ENCODE measurements around the gene PRPF31.

The PRPF31 gene

DNA sequence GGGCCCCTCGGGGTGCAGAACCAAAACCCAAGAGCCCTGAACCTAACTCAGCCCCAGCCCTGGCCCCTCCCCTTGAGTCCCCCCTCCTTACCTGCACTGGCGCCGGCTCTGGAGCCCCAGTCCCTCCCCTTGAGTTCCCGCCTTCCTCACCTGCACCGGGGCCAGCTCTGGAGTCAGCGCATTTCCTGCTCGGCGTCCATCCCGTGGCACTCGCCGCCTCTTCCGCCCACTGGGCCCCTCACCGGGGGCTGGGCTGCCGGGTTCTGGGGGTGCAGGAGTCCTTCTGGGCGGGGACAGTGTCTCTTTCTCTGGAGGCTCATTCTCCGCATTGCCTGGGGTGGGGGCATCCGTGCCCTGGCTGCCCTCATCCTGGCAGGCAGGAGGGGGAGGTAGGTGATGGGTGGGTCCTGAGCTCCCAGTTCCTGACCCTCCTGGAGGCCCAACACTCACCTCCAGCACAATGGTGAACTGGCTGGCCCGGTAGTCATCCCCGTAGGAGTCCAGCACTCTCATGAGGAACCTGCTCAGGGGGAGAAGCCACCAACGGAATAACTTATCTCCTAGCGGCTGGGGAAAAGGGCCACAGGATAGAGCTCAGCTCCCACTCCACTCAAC, 7.6 kb upstream of the PRPF31 start:
- H3K4me2 ChIP-seq (ENCODE audit: low read depth, low read length, poor library complexity, severe bottlenecking) = no peak overlapping the region
- no peak overlapping the region for H2AFZ ChIP-seq (ENCODE audit: low read length)
- peaks cover 36% of the 10 kb centered on the region for H3K79me2 ChIP-seq (ENCODE audit: insufficient read depth, low read length)
- peaks cover 5% of the 10 kb centered on the region for H3K4me1 ChIP-seq (ENCODE audit: insufficient read depth, low read length, poor library complexity, severe bottlenecking)
- TF ChIP-seq, protein P1, sequence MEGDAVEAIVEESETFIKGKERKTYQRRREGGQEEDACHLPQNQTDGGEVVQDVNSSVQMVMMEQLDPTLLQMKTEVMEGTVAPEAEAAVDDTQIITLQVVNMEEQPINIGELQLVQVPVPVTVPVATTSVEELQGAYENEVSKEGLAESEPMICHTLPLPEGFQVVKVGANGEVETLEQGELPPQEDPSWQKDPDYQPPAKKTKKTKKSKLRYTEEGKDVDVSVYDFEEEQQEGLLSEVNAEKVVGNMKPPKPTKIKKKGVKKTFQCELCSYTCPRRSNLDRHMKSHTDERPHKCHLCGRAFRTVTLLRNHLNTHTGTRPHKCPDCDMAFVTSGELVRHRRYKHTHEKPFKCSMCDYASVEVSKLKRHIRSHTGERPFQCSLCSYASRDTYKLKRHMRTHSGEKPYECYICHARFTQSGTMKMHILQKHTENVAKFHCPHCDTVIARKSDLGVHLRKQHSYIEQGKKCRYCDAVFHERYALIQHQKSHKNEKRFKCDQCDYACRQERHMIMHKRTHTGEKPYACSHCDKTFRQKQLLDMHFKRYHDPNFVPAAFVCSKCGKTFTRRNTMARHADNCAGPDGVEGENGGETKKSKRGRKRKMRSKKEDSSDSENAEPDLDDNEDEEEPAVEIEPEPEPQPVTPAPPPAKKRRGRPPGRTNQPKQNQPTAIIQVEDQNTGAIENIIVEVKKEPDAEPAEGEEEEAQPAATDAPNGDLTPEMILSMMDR (conservative IDR thresholded peaks at IDR 0.05; ENCODE audit: low read length) = no peak
- no peak for TF ChIP-seq EZH2phosphoT487 (IDR thresholded peaks at IDR 0.05; ENCODE audit: borderline replicate concordance)
- H4K20me1 ChIP-seq (ENCODE audit: insufficient read depth, low read length, poor library complexity, severe bottlenecking) = peaks cover 4% of the 10 kb centered on the region
- no peaks in the 10 kb centered on the region for H3K27me3 ChIP-seq (ENCODE audit: insufficient read depth, low read length, poor library complexity, severe bottlenecking)
- H3K9me2 ChIP-seq (replicated peaks; ENCODE audit: low read depth, low read length) = no peaks in the 10 kb centered on the region
- H3K9me3 ChIP-seq (ENCODE audit: insufficient read depth, low read depth, low read length) = no peaks in the 10 kb centered on the region
- no peak overlapping the region for H3K4me3 ChIP-seq (ENCODE audit: low read length, poor library complexity, severe bottlenecking)
- peaks cover 42% of the 10 kb centered on the region; the same call in 1 of the 2 replicates for H3K36me3 ChIP-seq (ENCODE audit: insufficient read depth, low read length)
- H3K9ac ChIP-seq (ENCODE audit: low read depth, low read length, poor library complexity, severe bottlenecking) = no peak overlapping the region
- H3F3A ChIP-seq (ENCODE audit: low read depth) = no peaks in the 10 kb centered on the region

DNA sequence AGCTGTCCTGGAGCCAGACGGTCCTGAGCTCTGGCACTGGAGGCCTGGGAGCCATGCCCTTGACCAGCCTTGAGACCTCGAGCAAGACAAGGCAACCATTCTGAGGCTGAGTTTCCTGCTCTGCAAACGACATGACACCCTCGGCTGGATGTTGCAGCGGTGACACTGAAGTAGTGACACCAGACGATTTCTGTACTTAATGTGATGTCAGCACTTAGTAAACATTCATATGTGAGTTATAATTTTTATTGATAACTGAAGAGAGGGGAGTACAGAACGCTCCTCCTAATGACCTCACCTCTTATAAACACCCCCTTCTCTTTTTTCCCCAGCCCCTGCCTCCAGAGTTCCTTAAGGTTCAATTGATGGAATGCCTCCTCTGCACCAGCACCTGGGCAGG, 7.1 kb upstream of the PRPF31 start:
- H3F3A ChIP-seq (ENCODE audit: low read depth) = no peaks in the 10 kb centered on the region
- H3K4me2 ChIP-seq (ENCODE audit: low read depth, low read length, poor library complexity, severe bottlenecking) = no peak overlapping the region
- peaks cover 42% of the 10 kb centered on the region; the same call in 1 of the 2 replicates for H3K36me3 ChIP-seq (ENCODE audit: insufficient read depth, low read length)
- peaks cover 4% of the 10 kb centered on the region for H4K20me1 ChIP-seq (ENCODE audit: insufficient read depth, low read length, poor library complexity, severe bottlenecking)
- H2AFZ ChIP-seq (ENCODE audit: low read length) = no peak overlapping the region
- H3K4me1 ChIP-seq (ENCODE audit: insufficient read depth, low read length, poor library complexity, severe bottlenecking) = peaks cover 1% of the 10 kb centered on the region
- TF ChIP-seq EZH2phosphoT487 (IDR thresholded peaks at IDR 0.05; ENCODE audit: borderline replicate concordance) = no peak
- TF ChIP-seq, protein P1 (conservative IDR thresholded peaks at IDR 0.05; ENCODE audit: low read length) = no peak
- H3K9ac ChIP-seq (ENCODE audit: low read depth, low read length, poor library complexity, severe bottlenecking) = no peak overlapping the region
- H3K9me2 ChIP-seq (replicated peaks; ENCODE audit: low read depth, low read length) = no peaks in the 10 kb centered on the region
- H3K9me3 ChIP-seq (ENCODE audit: insufficient read depth, low read depth, low read length) = no peaks in the 10 kb centered on the region
- no peak overlapping the region for H3K4me3 ChIP-seq (ENCODE audit: low read length, poor library complexity, severe bottlenecking)
- H3K79me2 ChIP-seq (ENCODE audit: insufficient read depth, low read length) = peaks cover 36% of the 10 kb centered on the region
- H3K27me3 ChIP-seq (ENCODE audit: insufficient read depth, low read length, poor library complexity, severe bottlenecking) = no peaks in the 10 kb centered on the region

DNA sequence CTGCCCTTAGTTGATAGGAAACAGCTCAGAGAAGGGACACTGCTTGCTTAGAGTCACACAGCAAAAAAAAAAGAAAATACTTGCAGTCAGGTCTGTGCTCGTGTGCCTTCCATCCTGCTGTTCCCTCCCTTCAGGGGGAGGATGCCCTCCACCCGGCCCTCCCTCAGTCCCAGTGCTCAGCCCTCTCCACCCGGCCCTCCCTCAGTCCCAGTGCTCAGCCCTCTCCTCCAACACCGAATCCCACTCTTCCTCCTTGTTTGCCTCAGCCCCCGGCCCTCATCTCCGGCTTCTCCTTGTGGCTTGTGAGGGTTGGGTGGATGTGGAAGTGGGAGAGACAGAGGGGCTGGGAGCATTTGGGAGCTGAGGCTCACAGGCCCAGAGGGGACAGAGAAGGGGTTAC, 5.9 kb upstream of the PRPF31 start:
- peaks cover 8% of the 10 kb centered on the region for H4K20me1 ChIP-seq (ENCODE audit: insufficient read depth, low read length, poor library complexity, severe bottlenecking)
- H3K9ac ChIP-seq (ENCODE audit: low read depth, low read length, poor library complexity, severe bottlenecking) = no peak overlapping the region
- peaks cover 8% of the 10 kb centered on the region for H3K4me1 ChIP-seq (ENCODE audit: insufficient read depth, low read length, poor library complexity, severe bottlenecking)
- H2AFZ ChIP-seq (ENCODE audit: low read length) = no peak overlapping the region
- no peak overlapping the region for H3K4me3 ChIP-seq (ENCODE audit: low read length, poor library complexity, severe bottlenecking)
- H3K9me2 ChIP-seq (replicated peaks; ENCODE audit: low read depth, low read length) = no peaks in the 10 kb centered on the region
- TF ChIP-seq, protein P1 (conservative IDR thresholded peaks at IDR 0.05; ENCODE audit: low read length) = no peak
- no peak for TF ChIP-seq EZH2phosphoT487 (IDR thresholded peaks at IDR 0.05; ENCODE audit: borderline replicate concordance)
- H3K27me3 ChIP-seq (ENCODE audit: insufficient read depth, low read length, poor library complexity, severe bottlenecking) = no peaks in the 10 kb centered on the region
- H3K4me2 ChIP-seq (ENCODE audit: low read depth, low read length, poor library complexity, severe bottlenecking) = no peak overlapping the region
- peaks cover 35% of the 10 kb centered on the region for H3K79me2 ChIP-seq (ENCODE audit: insufficient read depth, low read length)
- H3K9me3 ChIP-seq (ENCODE audit: insufficient read depth, low read depth, low read length) = no peaks in the 10 kb centered on the region
- H3K36me3 ChIP-seq (ENCODE audit: insufficient read depth, low read length) = peaks cover 42% of the 10 kb centered on the region; the same call in 1 of the 2 replicates
- H3F3A ChIP-seq (ENCODE audit: low read depth) = no peaks in the 10 kb centered on the region

Measured in Loucy (cell line).